Fibroblast of skin of left quadriceps (primary cell): ENCODE data around the gene NAT16.
"Not testable (repeated sequence)": the region's sequence is repeated elsewhere in the genome, so short reads cannot be mapped to it uniquely, and the experiment has no call there.

Experiments used
- DNase-seq, 2 experiments: peaks; one replicate each; pipeline ENCODE4 v3.0.0-alpha.2; 2013; ENCODE audit warnings: low read depth in 2 of 2

The NAT16 gene

DNA sequence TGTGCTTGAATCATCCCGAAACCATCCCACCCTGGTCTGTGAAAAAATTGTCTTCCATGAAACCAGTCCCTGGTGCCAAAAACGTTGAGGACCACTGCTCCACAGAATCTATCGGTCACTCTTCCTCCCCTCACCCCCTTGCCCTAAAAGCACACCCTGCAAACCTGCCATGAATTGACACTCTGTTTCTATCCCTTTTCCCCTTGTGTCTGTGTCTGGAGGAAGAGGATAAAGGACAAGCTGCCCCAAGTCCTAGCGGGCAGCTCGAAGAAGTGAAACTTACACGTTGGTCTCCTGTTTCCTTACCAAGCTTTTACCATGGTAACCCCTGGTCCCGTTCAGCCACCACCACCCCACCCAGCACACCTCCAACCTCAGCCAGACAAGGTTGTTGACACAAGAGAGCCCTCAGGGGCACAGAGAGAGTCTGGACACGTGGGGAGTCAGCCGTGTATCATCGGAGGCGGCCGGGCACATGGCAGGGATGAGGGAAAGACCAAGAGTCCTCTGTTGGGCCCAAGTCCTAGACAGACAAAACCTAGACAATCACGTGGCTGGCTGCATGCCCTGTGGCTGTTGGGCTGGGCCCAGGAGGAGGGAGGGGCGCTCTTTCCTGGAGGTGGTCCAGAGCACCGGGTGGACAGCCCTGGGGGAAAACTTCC lies 54.0 kb downstream of the NAT16 start:
- DNase-seq, result no peak

DNA sequence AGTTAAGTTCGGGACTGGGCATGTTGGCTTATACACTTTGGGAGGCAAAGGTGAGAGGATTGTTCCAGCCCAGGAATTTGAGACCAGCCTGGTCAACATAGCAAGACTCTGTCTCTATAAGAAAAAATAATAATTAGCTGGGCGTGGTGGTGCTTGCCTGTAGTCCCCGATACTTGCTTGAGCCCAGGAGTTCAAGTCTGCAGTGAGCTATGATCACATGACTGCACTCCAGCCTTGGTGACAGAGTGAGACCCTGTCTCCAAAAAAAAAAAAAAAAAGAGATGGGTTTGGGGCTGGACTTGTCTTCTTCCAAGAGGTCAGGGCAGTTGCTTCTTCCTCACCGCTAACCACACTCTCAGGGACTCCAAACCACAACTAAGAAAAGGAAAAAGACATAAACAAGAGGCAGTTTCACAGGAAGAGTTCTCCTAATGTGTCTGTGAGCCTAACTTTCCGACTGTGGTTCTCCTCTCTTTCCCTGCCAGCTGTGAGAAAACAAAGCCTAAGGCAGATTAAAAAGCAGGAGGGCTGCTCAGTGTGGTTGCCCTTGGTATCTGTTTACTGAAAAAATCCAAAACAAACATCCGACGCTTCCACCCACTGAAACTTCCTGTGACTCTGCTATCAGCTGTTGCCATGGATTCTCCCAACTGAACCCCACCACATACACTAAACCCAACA lies 55.6 kb downstream of the NAT16 start:
- no peak for DNase-seq

DNA sequence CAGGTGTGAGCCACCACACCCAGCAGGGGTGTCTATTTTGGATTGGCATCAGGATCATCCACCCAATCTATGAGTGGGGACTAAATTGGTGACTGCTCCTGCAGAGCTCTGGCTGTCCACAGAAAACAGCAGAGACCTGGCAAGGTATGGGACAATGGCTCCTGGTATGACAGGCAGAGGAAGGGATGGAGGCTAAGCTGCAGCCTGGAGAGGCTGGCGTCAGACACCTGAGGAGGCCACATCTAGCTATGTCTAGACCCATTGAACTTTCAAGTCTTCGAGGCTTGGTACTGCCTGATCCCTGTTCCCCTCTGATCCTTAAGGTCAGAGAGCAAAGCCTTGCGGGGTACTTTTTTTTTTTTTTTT lies 56.4 kb downstream of the NAT16 start:
- DNase-seq, result no peak

DNA sequence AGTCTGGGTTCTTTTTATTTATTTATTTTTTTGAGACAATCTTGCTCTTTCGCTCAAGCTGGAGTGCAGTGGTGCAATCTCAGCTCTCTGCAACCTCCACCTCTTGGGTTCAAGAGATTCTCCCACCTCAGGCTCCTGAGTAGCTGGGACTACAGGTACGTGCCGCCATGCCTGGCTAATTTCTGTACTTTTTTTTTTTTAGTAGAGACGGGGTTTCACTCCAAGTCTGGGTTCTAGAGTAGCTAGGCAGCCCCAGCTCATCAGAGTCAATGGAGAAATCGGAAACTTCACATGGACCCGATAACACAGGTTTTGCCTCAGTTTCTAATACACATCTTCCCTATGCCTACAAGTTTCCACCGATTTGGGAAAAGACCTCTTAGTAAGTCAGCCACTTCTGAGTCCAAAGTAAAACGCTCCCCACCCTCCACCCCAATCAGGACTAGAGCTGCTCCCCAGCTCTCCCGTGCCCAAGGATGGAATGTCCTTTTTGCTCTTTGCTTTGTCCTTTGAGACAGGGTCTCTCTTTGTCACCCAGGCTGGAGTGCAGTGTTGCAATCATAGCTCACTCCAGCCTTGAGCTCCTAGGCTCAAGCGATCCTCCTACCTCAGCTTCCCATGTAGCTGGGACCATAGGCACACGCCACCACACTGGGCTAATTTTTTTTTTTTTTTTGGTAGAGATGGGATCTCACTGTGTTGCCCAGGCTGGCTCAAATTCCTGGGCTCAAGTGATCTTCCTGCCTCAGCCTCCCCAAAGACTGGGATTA lies 57.0 kb downstream of the NAT16 start:
- DNase-seq, result no peak

DNA sequence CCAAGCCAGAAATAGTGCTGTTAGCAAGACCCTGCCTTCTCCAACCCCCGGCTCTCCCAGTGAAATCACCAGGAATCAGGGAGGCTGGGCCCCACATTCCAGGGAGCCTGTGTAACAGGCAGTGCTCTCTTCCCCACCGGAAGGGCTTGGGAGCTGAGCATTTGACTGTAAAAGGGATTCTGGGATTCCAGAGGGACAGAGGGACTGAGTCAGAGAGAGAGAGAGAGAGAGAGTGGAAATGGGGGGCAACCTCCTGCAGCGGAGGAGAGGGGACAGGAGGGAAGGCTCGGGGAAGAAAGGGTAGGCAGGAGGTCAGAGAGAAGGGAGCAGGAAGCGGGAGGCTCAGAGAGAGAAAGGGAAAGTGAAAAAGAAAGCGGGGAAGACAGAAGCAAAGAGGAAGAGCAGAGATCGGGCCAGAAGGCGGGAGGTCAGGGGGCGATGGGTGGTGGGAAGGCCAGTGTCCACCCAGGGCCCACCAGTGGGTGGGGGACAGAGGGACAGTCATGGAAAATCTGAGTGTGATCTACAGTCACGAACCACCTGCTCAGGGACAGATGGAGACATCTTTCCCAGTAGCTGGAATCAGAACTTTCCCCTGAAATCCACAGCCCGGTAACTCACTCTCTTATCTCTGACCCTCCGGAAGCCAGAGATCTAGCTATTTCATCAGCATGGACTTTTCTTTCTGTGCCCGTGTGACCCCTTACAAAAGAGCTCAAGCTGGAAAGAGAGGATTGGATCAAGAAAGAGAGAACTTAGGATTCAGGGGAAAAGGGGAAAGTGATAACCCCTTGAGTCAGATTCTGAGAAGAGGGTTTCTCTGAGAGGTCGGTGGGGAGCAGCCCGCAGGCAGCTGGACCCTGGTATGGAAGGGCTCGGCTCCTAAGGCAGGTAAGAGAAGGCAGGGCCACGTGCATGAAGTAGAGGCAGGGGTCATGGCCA lies 57.8 kb downstream of the NAT16 start:
- peak; percentile 99 for DNase-seq

DNA sequence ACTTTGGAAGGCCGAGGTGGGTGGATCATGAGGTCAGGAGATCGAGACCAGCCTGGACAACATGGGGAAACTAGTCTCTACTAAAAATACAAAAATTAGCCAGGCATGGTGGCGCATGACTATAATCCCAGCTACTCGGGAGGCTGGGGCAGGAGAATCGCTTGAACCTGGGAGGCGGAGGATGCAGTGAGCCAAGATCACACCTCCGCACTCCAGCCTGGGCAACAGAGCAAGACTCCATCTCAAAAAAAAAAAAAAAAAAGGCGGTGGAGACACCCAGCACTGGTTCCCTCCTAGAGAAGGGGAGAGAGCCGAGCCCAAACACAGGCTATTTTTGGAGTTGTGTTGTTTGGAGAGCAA lies 58.5 kb downstream of the NAT16 start:
- not testable (repeated sequence) for DNase-seq
